OCI-LY1 (cell line): ENCODE results near the gene MPDU1.

Experiments
- H2AFZ ChIP-seq: fragments of 200-600 bp; sonication (generic), shearing (Covaris generic); 2 replicates; pipeline ENCODE4 v1.6.0; 2014; ENCODE audit warnings: antibody characterized with exemption, mild to moderate bottlenecking, low read length
- H3F3A ChIP-seq: fragments of 200-600 bp; sonication (generic), shearing (Covaris generic); 2 replicates; pipeline ENCODE4 v1.6.0; 2014; ENCODE audit warnings: mild to moderate bottlenecking, antibody characterized with exemption, low read length, moderate library complexity; ENCODE audit not compliant: insufficient read depth
- H3K27ac ChIP-seq: fragments of 200-600 bp; sonication (generic); 2 replicates; pipeline ENCODE4 v1.5.1; 2014; ENCODE audit warnings: low read length, mixed run types, mild to moderate bottlenecking, low read depth; ENCODE audit not compliant: poor library complexity, severe bottlenecking
- H3K27me3 ChIP-seq: fragments of 200-600 bp; sonication (generic); 2 replicates; pipeline ENCODE4 v1.6.0; 2014; ENCODE audit warnings: antibody characterized with exemption, mild to moderate bottlenecking, low read length, moderate library complexity; ENCODE audit not compliant: insufficient read depth
- H3K36me3 ChIP-seq: fragments of 200-600 bp; sonication (generic); 2 replicates; pipeline ENCODE4 v1.6.1; 2014; ENCODE audit warnings: mild to moderate bottlenecking, antibody characterized with exemption, low read length, moderate library complexity, mixed read lengths; ENCODE audit not compliant: insufficient read depth
- H3K4me1 ChIP-seq: fragments of 200-600 bp; sonication (generic); 2 replicates; pipeline ENCODE4 v1.5.1; 2014; ENCODE audit warnings: mild to moderate bottlenecking, low read length, moderate library complexity; ENCODE audit not compliant: insufficient read depth, severe bottlenecking
- H3K4me2 ChIP-seq: fragments of 200-600 bp; sonication (generic), shearing (Covaris generic); 2 replicates; pipeline ENCODE4 v1.6.1; 2014; ENCODE audit warnings: low read length
- H3K4me3 ChIP-seq: fragments of 200-600 bp; sonication (generic); 2 replicates; pipeline ENCODE4 v1.5.1; 2014; ENCODE audit warnings: low read length, low read depth, mild to moderate bottlenecking, mixed read lengths; ENCODE audit not compliant: poor library complexity, severe bottlenecking
- H3K79me2 ChIP-seq: fragments of 200-600 bp; shearing (Covaris generic); 2 replicates; pipeline ENCODE4 v1.6.1; 2016; ENCODE audit warnings: mixed run types, low read length, mixed read lengths; ENCODE audit not compliant: insufficient read depth
- H3K9ac ChIP-seq: fragments of 200-600 bp; sonication (generic), shearing (Covaris generic); 2 replicates; pipeline ENCODE4 v1.6.1; 2014; ENCODE audit warnings: mild to moderate bottlenecking, low read length, mixed read lengths
- H3K9me2 ChIP-seq: fragments of 200-600 bp; sonication (generic), shearing (Covaris generic); 2 replicates; pipeline ENCODE4 v1.6.1; 2014; ENCODE audit warnings: low read depth, mild to moderate bottlenecking, low read length, mixed read lengths
- H3K9me3 ChIP-seq: fragments of 200-600 bp; shearing (Covaris generic); 2 replicates; pipeline ENCODE4 v1.6.1; 2014; ENCODE audit warnings: low read length, mixed read lengths
- H4K20me1 ChIP-seq: fragments of 200-600 bp; sonication (generic), shearing (Covaris generic); 2 replicates; pipeline ENCODE4 v1.6.0; 2016; ENCODE audit warnings: mild to moderate bottlenecking, low read length; ENCODE audit not compliant: insufficient read depth
- CTCF ChIP-seq: fragments of 200-600 bp; sonication (generic), shearing (Covaris generic); IDR thresholded peaks from 2 replicates; pipeline ENCODE4 v1.5.1; 2017; ENCODE audit warnings: mild to moderate bottlenecking, antibody characterized with exemption, low read length, moderate library complexity, mixed read lengths
- EZH2 ChIP-seq: fragments of 200-600 bp; sonication (generic), shearing (Covaris generic); IDR thresholded peaks from 2 replicates; pipeline ENCODE4 v1.8.0; 2017; ENCODE audit warnings: borderline replicate concordance, mixed run types, mild to moderate bottlenecking, antibody characterized with exemption, low read length, moderate library complexity, mixed read lengths

The MPDU1 gene

DNA sequence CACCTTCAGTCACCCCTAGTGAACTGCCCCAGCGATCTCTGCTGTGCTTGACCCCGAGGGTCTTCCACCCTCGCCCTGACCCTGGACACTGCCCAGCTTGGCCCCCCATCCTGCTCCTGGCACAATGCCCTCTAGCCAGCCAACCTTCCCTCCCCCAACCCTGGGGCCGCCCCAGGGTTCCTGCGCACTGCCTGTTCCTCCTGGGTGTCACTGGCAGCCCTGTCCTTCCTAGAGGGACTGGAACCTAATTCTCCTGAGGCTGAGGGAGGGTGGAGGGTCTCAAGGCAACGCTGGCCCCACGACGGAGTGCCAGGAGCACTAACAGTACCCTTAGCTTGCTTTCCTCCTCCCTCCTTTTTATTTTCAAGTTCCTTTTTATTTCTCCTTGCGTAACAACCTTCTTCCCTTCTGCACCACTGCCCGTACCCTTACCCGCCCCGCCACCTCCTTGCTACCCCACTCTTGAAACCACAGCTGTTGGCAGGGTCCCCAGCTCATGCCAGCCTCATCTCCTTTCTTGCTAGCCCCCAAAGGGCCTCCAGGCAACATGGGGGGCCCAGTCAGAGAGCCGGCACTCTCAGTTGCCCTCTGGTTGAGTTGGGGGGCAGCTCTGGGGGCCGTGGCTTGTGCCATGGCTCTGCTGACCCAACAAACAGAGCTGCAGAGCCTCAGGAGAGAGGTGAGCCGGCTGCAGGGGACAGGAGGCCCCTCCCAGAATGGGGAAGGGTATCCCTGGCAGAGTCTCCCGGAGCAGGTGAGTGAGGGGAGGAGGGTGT, 24.9 kb upstream of the MPDU1 start, which contains the start of gene TNFSF13:
TNFSF13 (plus strand) TSS at position 207 of the 776 bp plus-strand sequence; CDS start at position 497, 290 bp downstream.
- peaks cover 5% of the 10 kb centered on the region for H3K36me3 ChIP-seq
- H3K4me1 ChIP-seq, result peaks cover 34% of the 10 kb centered on the region
- no peaks in the 10 kb centered on the region for H3F3A ChIP-seq
- H3K4me3 ChIP-seq, result peak within 1 kb of the TSS; percentile 7
- H3K9ac ChIP-seq, result peak within 1 kb of the TSS; percentile 19; the same call in 1 of the 2 replicates
- H3K27me3 ChIP-seq, result peaks cover 8% of the 10 kb centered on the region; the same call in 1 of the 2 replicates
- H4K20me1 ChIP-seq, result no peaks in the 10 kb centered on the region
- H3K4me2 ChIP-seq, result peak within 1 kb of the TSS; percentile 24; the same call in 1 of the 2 replicates
- no peaks in the 10 kb centered on the region for H3K9me2 ChIP-seq
- H3K27ac ChIP-seq, result no peak within 1 kb of the TSS
- peaks cover 9% of the 10 kb centered on the region; the same call in 1 of the 2 replicates for H3K79me2 ChIP-seq
- no peaks in the 10 kb centered on the region for H3K9me3 ChIP-seq
- no peak for TF ChIP-seq EZH2
- no peak for TF ChIP-seq CTCF
- H2AFZ ChIP-seq, result no peak within 1 kb of the TSS

DNA sequence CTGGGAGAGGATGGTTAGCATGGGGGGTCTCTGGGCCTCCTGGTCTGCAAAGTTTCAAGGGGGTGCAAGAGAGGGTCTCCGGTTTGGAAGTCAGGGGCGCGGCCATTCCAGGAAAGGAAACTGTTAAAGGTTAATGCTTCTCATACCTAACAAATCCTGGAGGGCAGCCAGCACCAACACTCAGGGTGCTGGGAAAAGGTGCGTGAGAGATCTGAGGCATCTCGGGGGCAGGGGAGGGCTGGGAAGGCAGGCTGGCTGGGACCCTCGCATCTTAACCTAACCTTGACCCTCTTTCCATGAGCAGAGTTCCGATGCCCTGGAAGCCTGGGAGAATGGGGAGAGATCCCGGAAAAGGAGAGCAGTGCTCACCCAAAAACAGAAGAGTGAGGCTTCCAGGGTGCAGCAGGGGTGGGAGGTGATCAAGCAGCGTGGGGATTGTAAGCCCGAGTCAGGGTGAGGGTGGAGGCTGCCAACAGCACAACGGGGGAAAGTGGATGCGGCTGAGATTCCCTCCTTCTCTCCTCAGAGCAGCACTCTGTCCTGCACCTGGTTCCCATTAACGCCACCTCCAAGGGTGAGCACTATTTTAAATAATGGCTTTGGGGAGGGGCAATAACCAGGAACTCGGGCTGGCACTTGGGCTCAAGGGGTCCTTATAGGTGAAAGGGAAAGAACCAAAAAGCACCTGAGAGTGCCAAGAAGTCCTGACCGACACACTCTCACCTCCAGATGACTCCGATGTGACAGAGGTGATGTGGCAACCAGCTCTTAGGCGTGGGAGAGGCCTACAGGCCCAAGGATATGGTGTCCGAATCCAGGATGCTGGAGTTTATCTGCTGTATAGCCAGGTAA, 24.1 kb upstream of the MPDU1 start:
- no peaks in the 10 kb centered on the region for H3K9me2 ChIP-seq
- H2AFZ ChIP-seq, result no peak overlapping the region
- H3K36me3 ChIP-seq, result peaks cover 13% of the 10 kb centered on the region
- H3K9ac ChIP-seq, result no peak overlapping the region
- H3K79me2 ChIP-seq, result peaks cover 9% of the 10 kb centered on the region; the same call in 1 of the 2 replicates
- no peak overlapping the region for H3K27ac ChIP-seq
- H3K27me3 ChIP-seq, result peaks cover 8% of the 10 kb centered on the region; the same call in 1 of the 2 replicates
- TF ChIP-seq EZH2 (no peak), CTCF (no peak)
- H4K20me1 ChIP-seq, result no peaks in the 10 kb centered on the region
- peaks cover 34% of the 10 kb centered on the region for H3K4me1 ChIP-seq
- no peak overlapping the region for H3K4me2 ChIP-seq
- H3F3A ChIP-seq, result no peaks in the 10 kb centered on the region
- H3K9me3 ChIP-seq, result no peaks in the 10 kb centered on the region
- H3K4me3 ChIP-seq, result no peak overlapping the region

GRCh38 chr17:7560172-7561027, 23.3 kb upstream of the MPDU1 start:
- TF ChIP-seq CTCF (peak; percentile 58), EZH2 (no peak)
- peak overlapping the region; percentile 93; the same call in 1 of the 2 replicates for H3K9ac ChIP-seq
- H3K27me3 ChIP-seq, result peaks cover 8% of the 10 kb centered on the region; the same call in 1 of the 2 replicates
- peak overlapping the region; percentile 77 for H3K4me3 ChIP-seq
- no peaks in the 10 kb centered on the region for H3K9me3 ChIP-seq
- no peak overlapping the region for H2AFZ ChIP-seq
- peaks cover 34% of the 10 kb centered on the region for H3K4me1 ChIP-seq
- H3K27ac ChIP-seq, result no peak overlapping the region
- no peaks in the 10 kb centered on the region for H4K20me1 ChIP-seq
- H3K79me2 ChIP-seq, result peaks cover 9% of the 10 kb centered on the region; the same call in 1 of the 2 replicates
- no peaks in the 10 kb centered on the region for H3K9me2 ChIP-seq
- H3K4me2 ChIP-seq, result peak overlapping the region; percentile 89
- H3F3A ChIP-seq, result no peaks in the 10 kb centered on the region
- peaks cover 22% of the 10 kb centered on the region for H3K36me3 ChIP-seq
